PC-3 (cell line): ENCODE results near the gene GREB1L. TPM values are rescaled to one million over a fixed set of nuclear protein-coding genes. Genes with fewer than 3 reads are reported as not detected.

Source experiments
- ATAC-seq: fragments of 200-7000 bp; cut with Tn5 transposase; 2 replicates; pipeline ENCODE4 v1.9.1; 2020; ENCODE audit warnings: mild to moderate bottlenecking, moderate library complexity
- BruUV-seq: library from RNA; stranded (reverse); fragments of 400-500 nt; replicated peaks from 2 replicates; lab custom pipeline; 2021; lab: Mats Ljungman, UMichigan
- CTCF ChIA-PET: fragments of 300-600 bp; sonication (Branson Sonifier 250); formaldehyde crosslinking; loops from one replicate; lab custom pipeline; 2022; ENCODE audit warnings: antibody characterized with exemption; lab: Charles Lee
- POLR2A ChIA-PET: fragments of 300-600 bp; sonication (Branson Sonifier 250); formaldehyde crosslinking; loops from one replicate; lab custom pipeline; 2022; ENCODE audit warnings: antibody characterized with exemption; ENCODE audit not compliant: unreplicated experiment; lab: Charles Lee
- DNase-seq: peaks from one replicate; pipeline ENCODE4 v3.0.0-alpha.2; 2015
- H2AFZ ChIP-seq: fragments of 300-600 bp; sonication (generic); 2 replicates; pipeline ENCODE4 v1.6.0; 2016; ENCODE audit warnings: antibody characterized with exemption, low read length
- H3F3A ChIP-seq: fragments of 300-600 bp; sonication (generic); one replicate; pipeline ENCODE4 v1.6.0; 2017; ENCODE audit warnings: antibody characterized with exemption, low read length, control low read depth, mild to moderate bottlenecking; ENCODE audit not compliant: unreplicated experiment
- H3K27ac ChIP-seq: fragments of 300-600 bp; sonication (generic); 2 replicates; pipeline ENCODE4 v1.5.1; 2016; ENCODE audit warnings: mild to moderate bottlenecking, low read length
- H3K27me3 ChIP-seq: fragments of 300-600 bp; sonication (generic); 2 replicates; pipeline ENCODE4 v1.6.1; 2016; ENCODE audit warnings: low read length, mixed read lengths
- H3K36me3 ChIP-seq: fragments of 300-600 bp; sonication (generic); 2 replicates; pipeline ENCODE4 v1.6.1; 2016; ENCODE audit warnings: low read depth, mixed run types, low read length, mixed read lengths
- H3K4me1 ChIP-seq: fragments of 300-600 bp; sonication (generic); 2 replicates; pipeline ENCODE4 v1.5.1; 2016; ENCODE audit warnings: low read length; ENCODE audit not compliant: insufficient read depth
- H3K4me2 ChIP-seq: fragments of 300-600 bp; sonication (generic); 2 replicates; pipeline ENCODE4 v1.6.0; 2016; ENCODE audit warnings: low read length
- H3K4me3 ChIP-seq: fragments of 300-600 bp; sonication (generic); 2 replicates; pipeline ENCODE4 v1.5.1; 2016; ENCODE audit warnings: mild to moderate bottlenecking, low read length, mixed read lengths
- H3K79me2 ChIP-seq: fragments of 300-600 bp; sonication (generic); 2 replicates; pipeline ENCODE4 v1.6.1; 2017; ENCODE audit warnings: low read length, mixed read lengths
- H3K9ac ChIP-seq: fragments of 300-600 bp; sonication (generic); 2 replicates; pipeline ENCODE4 v1.6.0; 2016; ENCODE audit warnings: mild to moderate bottlenecking, low read length
- H3K9me2 ChIP-seq: fragments of 300-600 bp; sonication (generic); replicated peaks from 2 replicates; pipeline ENCODE4 v1.6.1; 2016; ENCODE audit warnings: mixed run types, low read length, mixed read lengths
- H3K9me3 ChIP-seq: fragments of 300-600 bp; sonication (generic); 2 replicates; pipeline ENCODE4 v1.6.1; 2016; ENCODE audit warnings: low read length, mixed read lengths
- H4K20me1 ChIP-seq: fragments of 300-600 bp; sonication (generic); 2 replicates; pipeline ENCODE4 v1.6.1; 2016; ENCODE audit warnings: low read length, mixed read lengths
- EZH2 ChIP-seq: fragments of 300-600 bp; sonication (generic); IDR thresholded peaks from one replicate; pipeline ENCODE4 v1.6.1; 2017; ENCODE audit warnings: antibody characterized with exemption, mild to moderate bottlenecking, low read length; ENCODE audit not compliant: unreplicated experiment
- EZH2phosphoT487 ChIP-seq: fragments of 300-600 bp; sonication (generic); IDR thresholded peaks from 2 replicates; pipeline ENCODE4 v1.6.1; 2018; ENCODE audit warnings: mild to moderate bottlenecking, antibody characterized with exemption, low read length, borderline replicate concordance
- intact Hi-C: fragments of 100-400 bp; cut with micrococcal nuclease; formaldehyde crosslinking; loops from 2 replicates; pipeline ENCODE4 v1.9.0; 2023
- total RNA-seq: library from RNA; depleted of rRNA; stranded (reverse); fragments of >200 nt; gene quantifications from 2 replicates; pipeline ENCODE4 v1.2.3, GENCODE V29; 2014
- TF ChIP-seq, protein P1 (sequence below): fragments of 300-600 bp; sonication (generic); conservative IDR thresholded peaks from 2 replicates; pipeline ENCODE4 v1.5.1; 2017; ENCODE audit warnings: antibody characterized with exemption, low read depth, mild to moderate bottlenecking, low read length

GREB1L gene
- total RNA-seq, 1 experiment from 2014 or later: 10.3 TPM

DNA sequence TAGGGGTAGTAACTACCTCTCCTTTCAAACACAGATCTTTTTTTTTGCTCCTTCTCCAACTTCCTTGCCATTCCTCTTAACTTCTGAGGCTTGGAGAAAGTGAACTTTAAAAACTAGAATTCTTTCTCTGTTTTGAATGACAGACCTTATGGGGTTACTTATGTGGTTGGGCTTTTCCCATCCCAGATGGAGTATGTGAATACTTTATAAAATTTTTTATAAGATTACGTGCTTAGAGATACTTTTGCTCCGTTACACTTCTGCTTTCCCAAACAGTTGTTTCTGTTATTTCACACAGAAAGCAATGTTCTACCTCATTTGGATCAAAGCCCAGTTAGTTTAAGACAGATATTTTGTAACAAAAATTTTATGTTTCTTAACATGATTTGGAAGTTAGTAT lies 20.2 kb downstream of the GREB1L start:
- Histone ChIP-seq H3K4me1 (peaks cover 15% of the 10 kb centered on the region; the same call in 1 of the 2 replicates), H3K4me2 (no peak overlapping the region), H3K9me2 (no peaks in the 10 kb centered on the region), H3K79me2 (peaks cover 8% of the 10 kb centered on the region; the same call in 1 of the 2 replicates), H4K20me1 (no peaks in the 10 kb centered on the region), H3K9ac (no peak overlapping the region), H3K27ac (no peak overlapping the region), H3K27me3 (no peaks in the 10 kb centered on the region), H3K36me3 (no peaks in the 10 kb centered on the region), H3K4me3 (no peak overlapping the region), H2AFZ (no peak overlapping the region), H3K9me3 (no peaks in the 10 kb centered on the region), H3F3A (no peaks in the 10 kb centered on the region)
- DNase-seq: no peak
- intact Hi-C loops: no loop called here
- POLR2A ChIA-PET: no interaction called here
- TF ChIP-seq, protein P1, sequence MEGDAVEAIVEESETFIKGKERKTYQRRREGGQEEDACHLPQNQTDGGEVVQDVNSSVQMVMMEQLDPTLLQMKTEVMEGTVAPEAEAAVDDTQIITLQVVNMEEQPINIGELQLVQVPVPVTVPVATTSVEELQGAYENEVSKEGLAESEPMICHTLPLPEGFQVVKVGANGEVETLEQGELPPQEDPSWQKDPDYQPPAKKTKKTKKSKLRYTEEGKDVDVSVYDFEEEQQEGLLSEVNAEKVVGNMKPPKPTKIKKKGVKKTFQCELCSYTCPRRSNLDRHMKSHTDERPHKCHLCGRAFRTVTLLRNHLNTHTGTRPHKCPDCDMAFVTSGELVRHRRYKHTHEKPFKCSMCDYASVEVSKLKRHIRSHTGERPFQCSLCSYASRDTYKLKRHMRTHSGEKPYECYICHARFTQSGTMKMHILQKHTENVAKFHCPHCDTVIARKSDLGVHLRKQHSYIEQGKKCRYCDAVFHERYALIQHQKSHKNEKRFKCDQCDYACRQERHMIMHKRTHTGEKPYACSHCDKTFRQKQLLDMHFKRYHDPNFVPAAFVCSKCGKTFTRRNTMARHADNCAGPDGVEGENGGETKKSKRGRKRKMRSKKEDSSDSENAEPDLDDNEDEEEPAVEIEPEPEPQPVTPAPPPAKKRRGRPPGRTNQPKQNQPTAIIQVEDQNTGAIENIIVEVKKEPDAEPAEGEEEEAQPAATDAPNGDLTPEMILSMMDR: no peak
- TF ChIP-seq EZH2phosphoT487 (no peak), EZH2 (no peak)
- CTCF ChIA-PET: no interaction called here
- no peak for ATAC-seq
- BruUV-seq: no TSS peak

DNA sequence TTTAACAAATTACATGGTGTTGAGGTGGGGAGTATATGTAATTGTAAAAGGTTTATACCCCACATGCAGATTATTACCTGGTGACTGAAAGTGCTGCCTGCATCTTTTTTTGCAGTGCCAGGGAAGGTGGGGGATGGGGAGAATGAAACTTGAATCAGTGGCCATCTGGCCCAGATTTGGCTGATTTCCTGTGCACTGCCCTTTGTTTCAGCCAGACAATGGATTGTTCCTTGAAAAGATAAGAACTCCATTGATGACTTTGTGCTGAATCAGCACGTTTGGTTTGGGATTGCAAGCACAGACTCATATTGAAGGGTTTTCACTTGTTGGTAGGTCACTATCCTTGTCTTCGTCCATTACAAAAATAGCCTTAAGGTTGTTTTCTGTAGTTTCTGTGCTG lies 20.9 kb downstream of the GREB1L start:
- H3K79me2 ChIP-seq: peaks cover 8% of the 10 kb centered on the region; the same call in 1 of the 2 replicates
- ATAC-seq (no peak), DNase-seq (no peak)
- peaks cover 15% of the 10 kb centered on the region; the same call in 1 of the 2 replicates for H3K4me1 ChIP-seq
- H3K9me3 ChIP-seq: no peaks in the 10 kb centered on the region
- no peaks in the 10 kb centered on the region for H3K27me3 ChIP-seq
- no peak overlapping the region for H3K9ac ChIP-seq
- no peak overlapping the region for H3K4me2 ChIP-seq
- no peak overlapping the region for H3K27ac ChIP-seq
- H3K36me3 ChIP-seq: no peaks in the 10 kb centered on the region
- BruUV-seq: no TSS peak
- H3K9me2 ChIP-seq: no peaks in the 10 kb centered on the region
- CTCF ChIA-PET: interaction anchor here (0.5 kb wide), 1 partner anchor 10 kb away, joined by 6 read pairs; no protein-coding TSS in a partner anchor
- TF ChIP-seq, protein P1: no peak
- TF ChIP-seq EZH2phosphoT487 (no peak), EZH2 (no peak)
- intact Hi-C loops: no loop called here
- no peak overlapping the region for H2AFZ ChIP-seq
- no peak overlapping the region for H3K4me3 ChIP-seq
- no peaks in the 10 kb centered on the region for H4K20me1 ChIP-seq
- POLR2A ChIA-PET: no interaction called here
- no peaks in the 10 kb centered on the region for H3F3A ChIP-seq

DNA sequence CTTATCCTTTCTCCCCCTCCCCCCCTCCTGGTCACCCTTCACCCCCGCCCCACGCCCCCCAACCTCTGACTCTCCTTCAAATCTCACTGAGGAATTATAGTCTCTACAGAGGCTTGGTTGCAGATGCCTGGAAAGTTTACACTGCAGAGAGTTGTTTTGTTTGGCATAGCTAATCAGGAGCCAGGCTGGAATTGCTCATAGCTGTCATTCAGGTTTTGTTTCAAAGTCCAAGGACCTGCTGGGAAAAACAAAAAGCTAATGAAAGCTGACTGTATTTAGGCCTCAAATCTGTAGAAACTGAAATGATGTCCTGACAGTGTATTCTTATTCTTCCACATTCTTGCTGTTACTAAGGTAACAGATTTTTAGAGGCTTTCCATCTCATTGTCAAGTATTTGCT lies 22.6 kb downstream of the GREB1L start:
- peak; percentile 57; the same call in 1 of the 2 replicates for ATAC-seq
- no peak overlapping the region for H3K4me2 ChIP-seq
- no peaks in the 10 kb centered on the region for H3K27me3 ChIP-seq
- H3K27ac ChIP-seq: no peak overlapping the region
- H2AFZ ChIP-seq: no peak overlapping the region
- no peak overlapping the region for H3K4me3 ChIP-seq
- peaks cover 15% of the 10 kb centered on the region; the same call in 1 of the 2 replicates for H3K4me1 ChIP-seq
- DNase-seq: peak; percentile 38
- H3K9me2 ChIP-seq: no peaks in the 10 kb centered on the region
- peaks cover 8% of the 10 kb centered on the region; the same call in 1 of the 2 replicates for H3K79me2 ChIP-seq
- H4K20me1 ChIP-seq: no peaks in the 10 kb centered on the region
- no peaks in the 10 kb centered on the region for H3K36me3 ChIP-seq
- H3K9ac ChIP-seq: no peak overlapping the region
- ChIA-PET CTCF (interaction anchor here (0.7 kb wide), 1 partner anchor 64 kb away, joined by 4 read pairs; no protein-coding TSS in a partner anchor), POLR2A (no interaction called here)
- no peaks in the 10 kb centered on the region for H3F3A ChIP-seq
- no peaks in the 10 kb centered on the region for H3K9me3 ChIP-seq
- BruUV-seq: no TSS peak
- intact Hi-C loops: no loop called here
- TF ChIP-seq, protein P1: no peak
- no peak for TF ChIP-seq EZH2
- TF ChIP-seq EZH2phosphoT487: no peak
